RWPE2 (cell line): ENCODE results near the gene GNAT2.
A peak's percentile ranks its signal among the peaks of the same experiment; 100 is the strongest.

Experiments used
- ATAC-seq: fragments of 200-7000 bp; cut with Tn5 transposase; 3 replicates; pipeline ENCODE4 v1.9.1; 2021; ENCODE audit warnings: low read depth
- DNase-seq: peaks from one replicate; pipeline ENCODE4 v3.0.0-alpha.2; 2020; ENCODE audit warnings: low spot score
- H3K27ac ChIP-seq: fragments of 450-650 bp; 2 replicates; pipeline ENCODE4 v1.5.1; 2017; ENCODE audit warnings: mild to moderate bottlenecking; ENCODE audit not compliant: poor library complexity, severe bottlenecking
- H3K27me3 ChIP-seq: fragments of 250-450 bp; sonication (Bioruptor Pico); 2 replicates; pipeline ENCODE4 v1.5.1; 2021; ENCODE audit warnings: mild to moderate bottlenecking, moderate library complexity; ENCODE audit not compliant: insufficient read depth, poor library complexity, severe bottlenecking
- H3K36me3 ChIP-seq: fragments of 250-450 bp; sonication (Bioruptor Pico); 2 replicates; pipeline ENCODE4 v1.5.1; 2020; ENCODE audit warnings: low read depth, mild to moderate bottlenecking, moderate library complexity
- H3K4me1 ChIP-seq: fragments of 250-450 bp; sonication (Bioruptor Pico); 2 replicates; pipeline ENCODE4 v1.5.1; 2021; ENCODE audit warnings: mild to moderate bottlenecking, moderate library complexity; ENCODE audit not compliant: insufficient read depth, poor library complexity, severe bottlenecking
- H3K4me3 ChIP-seq: fragments of 250-450 bp; sonication (Bioruptor Pico); 2 replicates; pipeline ENCODE4 v1.5.1; 2021; ENCODE audit warnings: mild to moderate bottlenecking, moderate library complexity; ENCODE audit not compliant: severe bottlenecking
- H3K9me3 ChIP-seq: fragments of 250-450 bp; sonication (Bioruptor Pico); 2 replicates; pipeline ENCODE4 v1.5.1; 2021; ENCODE audit warnings: mild to moderate bottlenecking, moderate library complexity; ENCODE audit not compliant: severe bottlenecking
- TF ChIP-seq, protein P1 (sequence below): fragments of 450-650 bp; IDR thresholded peaks from one replicate; pipeline ENCODE4 v1.5.1; 2017; ENCODE audit warnings: mild to moderate bottlenecking, moderate library complexity; ENCODE audit not compliant: poor library complexity, severe bottlenecking

Gene GNAT2

DNA sequence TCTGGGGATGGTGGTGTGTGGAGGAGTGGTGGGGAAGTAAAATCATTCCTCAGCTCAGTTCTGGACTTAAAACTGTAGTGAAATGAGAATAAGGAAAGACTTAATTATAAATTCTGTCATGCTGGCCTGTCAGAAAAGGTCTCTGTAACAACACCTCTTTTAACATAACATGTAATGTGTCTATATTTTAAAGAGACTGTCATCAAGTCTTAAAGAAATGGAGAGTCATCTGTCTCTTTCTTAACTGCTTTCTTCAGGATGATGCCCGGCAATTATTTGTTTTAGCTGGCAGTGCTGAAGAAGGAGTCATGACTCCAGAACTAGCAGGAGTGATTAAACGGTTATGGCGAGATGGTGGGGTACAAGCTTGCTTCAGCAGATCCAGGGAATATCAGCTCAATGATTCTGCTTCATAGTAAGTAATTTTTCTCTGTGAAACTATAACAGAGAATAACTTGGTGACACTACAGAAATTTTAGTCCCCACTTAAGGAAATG, 40.4 kb downstream of the GNAT2 start:
- Histone ChIP-seq H3K27me3 (no peaks in the 10 kb centered on the region), H3K27ac (no peak overlapping the region), H3K36me3 (peaks cover 78% of the 10 kb centered on the region), H3K9me3 (no peaks in the 10 kb centered on the region), H3K4me1 (no peaks in the 10 kb centered on the region), H3K4me3 (no peak overlapping the region)
- DNase-seq (no peak), ATAC-seq (no peak)
- TF ChIP-seq, protein P1, sequence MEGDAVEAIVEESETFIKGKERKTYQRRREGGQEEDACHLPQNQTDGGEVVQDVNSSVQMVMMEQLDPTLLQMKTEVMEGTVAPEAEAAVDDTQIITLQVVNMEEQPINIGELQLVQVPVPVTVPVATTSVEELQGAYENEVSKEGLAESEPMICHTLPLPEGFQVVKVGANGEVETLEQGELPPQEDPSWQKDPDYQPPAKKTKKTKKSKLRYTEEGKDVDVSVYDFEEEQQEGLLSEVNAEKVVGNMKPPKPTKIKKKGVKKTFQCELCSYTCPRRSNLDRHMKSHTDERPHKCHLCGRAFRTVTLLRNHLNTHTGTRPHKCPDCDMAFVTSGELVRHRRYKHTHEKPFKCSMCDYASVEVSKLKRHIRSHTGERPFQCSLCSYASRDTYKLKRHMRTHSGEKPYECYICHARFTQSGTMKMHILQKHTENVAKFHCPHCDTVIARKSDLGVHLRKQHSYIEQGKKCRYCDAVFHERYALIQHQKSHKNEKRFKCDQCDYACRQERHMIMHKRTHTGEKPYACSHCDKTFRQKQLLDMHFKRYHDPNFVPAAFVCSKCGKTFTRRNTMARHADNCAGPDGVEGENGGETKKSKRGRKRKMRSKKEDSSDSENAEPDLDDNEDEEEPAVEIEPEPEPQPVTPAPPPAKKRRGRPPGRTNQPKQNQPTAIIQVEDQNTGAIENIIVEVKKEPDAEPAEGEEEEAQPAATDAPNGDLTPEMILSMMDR = no peak

GRCh38 chr1:109573785-109574184, 45.6 kb downstream of the GNAT2 start:
- Histone ChIP-seq H3K27ac (no peak overlapping the region), H3K4me3 (no peak overlapping the region), H3K9me3 (no peaks in the 10 kb centered on the region), H3K36me3 (peaks cover 36% of the 10 kb centered on the region), H3K27me3 (no peaks in the 10 kb centered on the region), H3K4me1 (peaks cover 23% of the 10 kb centered on the region)
- DNase-seq (no peak), ATAC-seq (no peak)
- TF ChIP-seq, protein P1 = no peak

- Histone ChIP-seq H3K4me3 (no peak overlapping the region), H3K9me3 (no peaks in the 10 kb centered on the region), H3K36me3 (peaks cover 14% of the 10 kb centered on the region), H3K27me3 (no peaks in the 10 kb centered on the region), H3K4me1 (peaks cover 23% of the 10 kb centered on the region), H3K27ac (peak overlapping the region; percentile 40)
- peak; percentile 97 for ATAC-seq
- TF ChIP-seq, protein P1 = no peak
- no peak for DNase-seq
These were observed 49.0 kb downstream of the GNAT2 start for GRCh38 chr1:109570414-109570813.

DNA sequence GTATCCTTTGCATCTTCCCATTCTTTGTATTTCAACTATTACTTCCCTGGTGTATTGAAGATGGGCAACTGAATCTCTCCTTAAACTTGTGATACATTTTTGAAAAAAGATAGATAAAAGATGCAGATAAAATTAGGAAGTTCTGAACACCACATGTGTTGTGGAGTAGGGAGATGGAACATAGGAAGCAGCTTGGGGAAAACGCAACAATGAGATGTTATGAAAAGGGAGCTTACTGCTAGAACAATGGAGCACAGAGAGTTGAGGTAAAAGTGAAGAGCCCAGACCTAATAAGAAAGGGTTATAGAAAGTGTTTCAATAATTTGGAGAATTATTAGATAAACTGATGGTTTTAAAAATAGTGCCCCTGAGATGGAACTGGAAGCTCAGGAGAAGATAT, 50.1 kb downstream of the GNAT2 start:
- ATAC-seq (no peak), DNase-seq (no peak)
- H3K27ac ChIP-seq = peak overlapping the region; percentile 40
- H3K4me3 ChIP-seq = no peak overlapping the region
- H3K9me3 ChIP-seq = no peaks in the 10 kb centered on the region
- H3K27me3 ChIP-seq = no peaks in the 10 kb centered on the region
- TF ChIP-seq, protein P1 = no peak
- H3K36me3 ChIP-seq = peaks cover 12% of the 10 kb centered on the region
- H3K4me1 ChIP-seq = peaks cover 23% of the 10 kb centered on the region

DNA sequence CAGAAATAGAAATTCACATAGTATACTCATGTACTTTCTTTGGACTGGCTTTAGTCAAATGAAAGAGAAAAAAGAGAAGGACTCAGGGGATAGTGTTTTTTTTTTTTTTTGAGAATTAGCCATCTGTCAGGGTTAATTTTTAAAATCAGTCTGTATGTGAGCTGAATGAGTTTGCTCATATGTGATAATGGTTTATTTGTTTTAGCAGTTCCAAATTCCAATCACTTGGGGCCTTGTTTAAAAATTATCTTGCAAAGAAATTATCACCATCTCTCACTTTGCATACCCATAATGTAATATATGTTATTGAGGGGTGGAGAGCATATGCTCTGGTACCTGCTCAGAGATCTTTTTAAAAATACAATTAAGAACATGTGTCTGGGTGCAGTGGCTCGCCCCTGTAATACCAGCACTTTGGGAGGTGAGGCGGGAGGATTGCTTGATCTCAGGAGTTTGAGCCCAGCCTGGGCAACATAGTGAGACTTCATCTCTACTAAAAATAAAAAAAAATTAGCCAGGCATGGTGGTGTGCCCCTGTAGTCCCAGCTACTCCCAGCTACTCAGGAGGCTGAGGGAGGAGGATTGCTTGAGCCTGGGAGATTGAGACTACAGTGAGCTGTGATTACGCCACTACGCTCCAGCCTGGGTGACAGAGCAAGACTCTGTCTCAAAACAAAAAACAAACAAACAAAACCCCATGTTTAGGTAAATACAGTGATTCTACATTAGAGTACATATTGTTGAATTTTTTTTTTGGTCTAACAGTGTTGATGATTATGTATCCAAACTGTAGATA, 51.3 kb downstream of the GNAT2 start:
- no peak for DNase-seq
- H3K27ac ChIP-seq = no peak overlapping the region
- TF ChIP-seq, protein P1 = no peak
- no peak for ATAC-seq
- no peaks in the 10 kb centered on the region for H3K9me3 ChIP-seq
- no peak overlapping the region for H3K4me3 ChIP-seq
- H3K27me3 ChIP-seq = no peaks in the 10 kb centered on the region
- 0 out of 2 replicates have a peak, but pooled peaks cover 4% of the 10 kb centered on the region for H3K36me3 ChIP-seq
- peaks cover 27% of the 10 kb centered on the region for H3K4me1 ChIP-seq
